ENCODE measurements around the gene HIF3A. TPM values are rescaled to one million over a fixed set of nuclear protein-coding genes. Genes with fewer than 3 reads are reported as not detected.
A peak's percentile ranks its signal among the peaks of the same experiment; 100 is the strongest.

Gene HIF3A
- total RNA-seq, 1 donor from 2014 or later, result 54.2 TPM

- DNase-seq (ENCODE audit: low spot score), result no peak
- no peaks in the 10 kb centered on the region for H3K9me3 Mint-ChIP-seq (ENCODE audit: unreplicated experiment)
- no peaks in the 10 kb centered on the region for H3K36me3 Mint-ChIP-seq (ENCODE audit: low read depth, unreplicated experiment)
- no peak overlapping the region for H3K4me3 Mint-ChIP-seq (ENCODE audit: unreplicated experiment)
- TF ChIP-seq CTCF (IDR thresholded peaks at IDR 0.05; ENCODE audit: unreplicated experiment), result no peak
- H3K4me1 Mint-ChIP-seq (ENCODE audit: unreplicated experiment), result peaks cover 9% of the 10 kb centered on the region
- H3K27ac Mint-ChIP-seq (ENCODE audit: unreplicated experiment), result no peak overlapping the region
- H3K27me3 Mint-ChIP-seq (ENCODE audit: unreplicated experiment), result peaks cover 2% of the 10 kb centered on the region
Observed at GRCh38 chr19:46279177-46279576, 17.7 kb upstream of the HIF3A start.

GRCh38 chr19:46283771-46284170 lies 13.1 kb upstream of the HIF3A start:
- Mint-ChIP-seq H3K9me3 (ENCODE audit: unreplicated experiment) (no peaks in the 10 kb centered on the region), H3K27ac (ENCODE audit: unreplicated experiment) (peak overlapping the region; percentile 83), H3K4me3 (ENCODE audit: unreplicated experiment) (no peak overlapping the region)

GRCh38 chr19:46284635-46285034 lies 12.2 kb upstream of the HIF3A start:
- H3K27ac Mint-ChIP-seq (ENCODE audit: unreplicated experiment), result no peak overlapping the region
- peaks cover 4% of the 10 kb centered on the region for H3K36me3 Mint-ChIP-seq (ENCODE audit: low read depth, unreplicated experiment)
- no peaks in the 10 kb centered on the region for H3K9me3 Mint-ChIP-seq (ENCODE audit: unreplicated experiment)
- no peak for DNase-seq (ENCODE audit: low spot score)
- H3K27me3 Mint-ChIP-seq (ENCODE audit: unreplicated experiment), result peaks cover 7% of the 10 kb centered on the region
- peaks cover 17% of the 10 kb centered on the region for H3K4me1 Mint-ChIP-seq (ENCODE audit: unreplicated experiment)
- H3K4me3 Mint-ChIP-seq (ENCODE audit: unreplicated experiment), result no peak overlapping the region
- no peak for TF ChIP-seq CTCF (IDR thresholded peaks at IDR 0.05; ENCODE audit: unreplicated experiment)

More at GRCh38 chr19:46283771-46284170, 13.1 kb upstream of the HIF3A start:
- Mint-ChIP-seq H3K27me3 (ENCODE audit: unreplicated experiment) (peaks cover 6% of the 10 kb centered on the region), H3K36me3 (ENCODE audit: low read depth, unreplicated experiment) (peaks cover 4% of the 10 kb centered on the region), H3K4me1 (ENCODE audit: unreplicated experiment) (peaks cover 17% of the 10 kb centered on the region)
- DNase-seq (ENCODE audit: low spot score), result no peak
- TF ChIP-seq CTCF (IDR thresholded peaks at IDR 0.05; ENCODE audit: unreplicated experiment), result no peak

- Mint-ChIP-seq H3K4me3 (ENCODE audit: unreplicated experiment) (no peak overlapping the region), H3K9me3 (ENCODE audit: unreplicated experiment) (no peaks in the 10 kb centered on the region), H3K27ac (ENCODE audit: unreplicated experiment) (no peak overlapping the region), H3K36me3 (ENCODE audit: low read depth, unreplicated experiment) (peaks cover 4% of the 10 kb centered on the region), H3K27me3 (ENCODE audit: unreplicated experiment) (peaks cover 7% of the 10 kb centered on the region), H3K4me1 (ENCODE audit: unreplicated experiment) (peaks cover 17% of the 10 kb centered on the region)
- DNase-seq (ENCODE audit: low spot score), result no peak
- TF ChIP-seq CTCF (IDR thresholded peaks at IDR 0.05; ENCODE audit: unreplicated experiment), result no peak
Observed at GRCh38 chr19:46287585-46287984, 9.3 kb upstream of the HIF3A start.

- DNase-seq (ENCODE audit: low spot score), result no peak
- H3K27ac Mint-ChIP-seq (ENCODE audit: unreplicated experiment), result no peak overlapping the region
Observed at GRCh38 chr19:46288896-46289588, 7.8 kb upstream of the HIF3A start.

More at GRCh38 chr19:46288896-46289588, 7.8 kb upstream of the HIF3A start:
- Mint-ChIP-seq H3K27me3 (ENCODE audit: unreplicated experiment) (peaks cover 7% of the 10 kb centered on the region), H3K4me1 (ENCODE audit: unreplicated experiment) (peaks cover 10% of the 10 kb centered on the region), H3K36me3 (ENCODE audit: low read depth, unreplicated experiment) (peaks cover 4% of the 10 kb centered on the region), H3K9me3 (ENCODE audit: unreplicated experiment) (no peaks in the 10 kb centered on the region), H3K4me3 (ENCODE audit: unreplicated experiment) (no peak overlapping the region)
- no peak for TF ChIP-seq CTCF (IDR thresholded peaks at IDR 0.05; ENCODE audit: unreplicated experiment)
